Activated CD4-positive, alpha-beta T cell treated with anti-CD3 and anti-CD28 coated beads for 36 hours (primary cell): Measurements from ENCODE around the gene ATG101. TPM values are rescaled to one million over a fixed set of nuclear protein-coding genes. Genes with fewer than 3 reads are reported as not detected.

ENCODE experiments used
- ATAC-seq: fragments of 200-7000 bp; cut with Tn5 transposase; one replicate; pipeline ENCODE4 v1.10.0; 2021; ENCODE audit warnings: mild to moderate bottlenecking, moderate library complexity
- CTCF ChIA-PET: fragments of 350-600 bp; sonication (Branson Sonifier 250); formaldehyde crosslinking; loops from one replicate; lab custom pipeline; 2021; ENCODE audit warnings: antibody characterized with exemption; lab: Charles Lee
- POLR2A ChIA-PET: fragments of 350-600 bp; sonication (Branson Sonifier 250); formaldehyde crosslinking; loops from one replicate; lab custom pipeline; 2021; ENCODE audit warnings: antibody characterized with exemption, inconsistent platforms; lab: Charles Lee
- DNase-seq: peaks from one replicate; pipeline ENCODE4 v3.0.0-alpha.2; 2020
- H3K27ac Mint-ChIP-seq: one replicate; pipeline ENCODE4 v1.8.0; 2021; ENCODE audit warnings: mixed read lengths
- H3K27me3 Mint-ChIP-seq: one replicate; pipeline ENCODE4 v1.8.0; 2021; ENCODE audit warnings: mixed read lengths
- H3K36me3 Mint-ChIP-seq: one replicate; pipeline ENCODE4 v1.8.0; 2021; ENCODE audit warnings: low read depth, mixed read lengths
- H3K4me1 Mint-ChIP-seq: one replicate; pipeline ENCODE4 v1.8.0; 2021; ENCODE audit warnings: mixed read lengths
- H3K4me3 Mint-ChIP-seq: one replicate; pipeline ENCODE4 v1.8.0; 2021; ENCODE audit warnings: mild to moderate bottlenecking, moderate library complexity, mixed read lengths
- H3K9me3 Mint-ChIP-seq: one replicate; pipeline ENCODE4 v1.8.0; 2021; ENCODE audit warnings: low read depth, mixed read lengths
- intact Hi-C, 2 experiments: fragments of 100-400 bp; cut with DNase I in 1 of 2; cut with micrococcal nuclease in 1 of 2; formaldehyde crosslinking; loops; one replicate each; pipeline versions ENCODE4 v1.14.2 to v1.15.1; 2022 to 2024; cut with DNase I, micrococcal nuclease
- total RNA-seq, 2 experiments: library from RNA; stranded (reverse); gene quantifications; one replicate each; pipeline ENCODE4 v1.2.3, GENCODE V29; 2021

Gene ATG101
- total RNA-seq, 2 experiments from 2014 or later, result 24.0 to 30.7 TPM

GRCh38 chr12:52058631-52059361 is 11.0 kb upstream of the ATG101 start:
- intact Hi-C loops, result no loop called here
- Mint-ChIP-seq H3K36me3 (peaks cover 26% of the 10 kb centered on the region), H3K4me3 (no peak overlapping the region), H3K4me1 (peaks cover 8% of the 10 kb centered on the region), H3K27ac (no peak overlapping the region), H3K9me3 (no peaks in the 10 kb centered on the region), H3K27me3 (no peaks in the 10 kb centered on the region)
- DNase-seq (no peak), ATAC-seq (no peak)
- ChIA-PET CTCF (interaction anchor here (0.9 to 6.8 kb wide), 5 partner anchors 11 to 65 kb away, joined by 3 to 51 read pairs (median 4); partner anchors contain the start of gene ATG101), POLR2A (no interaction called here)

GRCh38 chr12:52059582-52060497 is 9.9 kb upstream of the ATG101 start:
- H3K4me1 Mint-ChIP-seq, result peaks cover under 1% of the 10 kb centered on the region
- ChIA-PET CTCF (interaction anchor here (0.9 to 6.8 kb wide), 7 partner anchors 9 to 66 kb away, joined by 3 to 51 read pairs (median 3); partner anchors contain the start of gene ATG101), POLR2A (no interaction called here)
- peaks cover 16% of the 10 kb centered on the region for H3K36me3 Mint-ChIP-seq
- ATAC-seq (no peak), DNase-seq (no peak)
- H3K9me3 Mint-ChIP-seq, result no peaks in the 10 kb centered on the region
- intact Hi-C loops, result loop anchor here in 1 of 2 experiments (10.0 kb wide), 1 partner anchor 235 kb away; no protein-coding TSS in a partner anchor
- no peak overlapping the region for H3K4me3 Mint-ChIP-seq
- no peak overlapping the region for H3K27ac Mint-ChIP-seq
- H3K27me3 Mint-ChIP-seq, result no peaks in the 10 kb centered on the region

- H3K9me3 Mint-ChIP-seq, result no peaks in the 10 kb centered on the region
- CTCF ChIA-PET, result interaction anchor here (0.8 to 6.8 kb wide), 5 partner anchors 8 to 90 kb away, joined by 3 to 51 read pairs (median 3); partner anchors contain the start of gene ATG101
- no peak overlapping the region for H3K4me3 Mint-ChIP-seq
- H3K36me3 Mint-ChIP-seq, result peaks cover 16% of the 10 kb centered on the region
- ATAC-seq (no peak), DNase-seq (no peak)
- no peak overlapping the region for H3K27ac Mint-ChIP-seq
- H3K27me3 Mint-ChIP-seq, result no peaks in the 10 kb centered on the region
- no peaks in the 10 kb centered on the region for H3K4me1 Mint-ChIP-seq
- intact Hi-C loops, result loop anchor here in 1 of 2 experiments (10.0 kb wide), 1 partner anchor 236 kb away; no protein-coding TSS in a partner anchor
- POLR2A ChIA-PET, result no interaction called here
Observed at GRCh38 chr12:52060498-52061177, 9.1 kb upstream of the ATG101 start.

- H3K4me3 Mint-ChIP-seq, result no peak overlapping the region
- H3K4me1 Mint-ChIP-seq, result peaks cover 6% of the 10 kb centered on the region
- H3K27ac Mint-ChIP-seq, result no peak overlapping the region
- peaks cover 12% of the 10 kb centered on the region for H3K36me3 Mint-ChIP-seq
- H3K27me3 Mint-ChIP-seq, result no peaks in the 10 kb centered on the region
- ATAC-seq (no peak), DNase-seq (no peak)
- intact Hi-C loops, result loop anchor here in 1 of 2 experiments (10.0 kb wide), 1 partner anchor 237 kb away; no protein-coding TSS in a partner anchor
- ChIA-PET CTCF (interaction anchor here (6.8 kb wide), 1 partner anchor 36 kb away, joined by 51 read pairs; no protein-coding TSS in a partner anchor), POLR2A (interaction anchor here (0.6 to 1.2 kb wide), 2 partner anchors 11 to 1131 kb away, joined by 3 read pairs; no protein-coding TSS in a partner anchor)
- no peaks in the 10 kb centered on the region for H3K9me3 Mint-ChIP-seq
Observed at GRCh38 chr12:52061470-52062166, 8.2 kb upstream of the ATG101 start.

GRCh38 chr12:52062167-52063081 is 7.4 kb upstream of the ATG101 start:
- POLR2A ChIA-PET, result interaction anchor here (0.6 to 1.2 kb wide), 2 partner anchors 11 to 1130 kb away, joined by 3 read pairs; no protein-coding TSS in a partner anchor
- no peak overlapping the region for H3K27ac Mint-ChIP-seq
- ATAC-seq, result no peak
- no peak for DNase-seq
- no peaks in the 10 kb centered on the region for H3K27me3 Mint-ChIP-seq
- intact Hi-C loops, result loop anchor here in 1 of 2 experiments (10.0 kb wide), 1 partner anchor 238 kb away; no protein-coding TSS in a partner anchor
- H3K9me3 Mint-ChIP-seq, result no peaks in the 10 kb centered on the region
- peaks cover 7% of the 10 kb centered on the region for H3K36me3 Mint-ChIP-seq
- peaks cover 12% of the 10 kb centered on the region for H3K4me1 Mint-ChIP-seq
- CTCF ChIA-PET, result interaction anchor here (0.8 to 6.8 kb wide), 2 partner anchors 37 to 95 kb away, joined by 3 to 51 read pairs; no protein-coding TSS in a partner anchor
- H3K4me3 Mint-ChIP-seq, result no peak overlapping the region

GRCh38 chr12:52063082-52063924 is 6.5 kb upstream of the ATG101 start:
- Mint-ChIP-seq H3K4me3 (no peak overlapping the region), H3K36me3 (peaks cover 3% of the 10 kb centered on the region), H3K27ac (no peak overlapping the region), H3K4me1 (peaks cover 12% of the 10 kb centered on the region), H3K9me3 (no peaks in the 10 kb centered on the region), H3K27me3 (no peaks in the 10 kb centered on the region)
- ChIA-PET CTCF (interaction anchor here (0.8 to 6.8 kb wide), 3 partner anchors 12 to 94 kb away, joined by 3 to 51 read pairs (median 3); no protein-coding TSS in a partner anchor), POLR2A (no interaction called here)
- intact Hi-C loops, result loop anchor here in 1 of 2 experiments (10.0 kb wide), 1 partner anchor 239 kb away; no protein-coding TSS in a partner anchor
- DNase-seq (no peak), ATAC-seq (no peak)

GRCh38 chr12:52063981-52064649 is 5.7 kb upstream of the ATG101 start:
- ATAC-seq (no peak), DNase-seq (no peak)
- Mint-ChIP-seq H3K4me3 (no peak overlapping the region), H3K9me3 (no peaks in the 10 kb centered on the region), H3K4me1 (peaks cover 14% of the 10 kb centered on the region), H3K36me3 (no peaks in the 10 kb centered on the region), H3K27me3 (no peaks in the 10 kb centered on the region), H3K27ac (no peak overlapping the region)
- intact Hi-C loops, result loop anchor here in 1 of 2 experiments (10.0 kb wide), 1 partner anchor 239 kb away; no protein-coding TSS in a partner anchor
- ChIA-PET POLR2A (no interaction called here), CTCF (interaction anchor here (1.1 to 6.8 kb wide), 2 partner anchors 13 to 39 kb away, joined by 3 to 51 read pairs; no protein-coding TSS in a partner anchor)

- H3K9me3 Mint-ChIP-seq, result no peaks in the 10 kb centered on the region
- no peak overlapping the region for H3K27ac Mint-ChIP-seq
- peak; percentile 18 for DNase-seq
- H3K36me3 Mint-ChIP-seq, result peaks cover 5% of the 10 kb centered on the region
- no peaks in the 10 kb centered on the region for H3K27me3 Mint-ChIP-seq
- H3K4me1 Mint-ChIP-seq, result peaks cover 32% of the 10 kb centered on the region
- ChIA-PET CTCF (interaction anchor here (0.6 to 11.6 kb wide), 5 partner anchors 30 to 242 kb away, joined by 3 to 253 read pairs (median 3); no protein-coding TSS in a partner anchor), POLR2A (no interaction called here)
- peak; percentile 15 for ATAC-seq
- intact Hi-C loops, result loop anchor here in 1 of 2 experiments (10.0 kb wide), 1 partner anchor 242 kb away; no protein-coding TSS in a partner anchor
- H3K4me3 Mint-ChIP-seq, result no peak overlapping the region
Observed at GRCh38 chr12:52066346-52067080, 3.3 kb upstream of the ATG101 start.
